Measurements from ENCODE around the gene SHMT1.

SHMT1 gene

DNA sequence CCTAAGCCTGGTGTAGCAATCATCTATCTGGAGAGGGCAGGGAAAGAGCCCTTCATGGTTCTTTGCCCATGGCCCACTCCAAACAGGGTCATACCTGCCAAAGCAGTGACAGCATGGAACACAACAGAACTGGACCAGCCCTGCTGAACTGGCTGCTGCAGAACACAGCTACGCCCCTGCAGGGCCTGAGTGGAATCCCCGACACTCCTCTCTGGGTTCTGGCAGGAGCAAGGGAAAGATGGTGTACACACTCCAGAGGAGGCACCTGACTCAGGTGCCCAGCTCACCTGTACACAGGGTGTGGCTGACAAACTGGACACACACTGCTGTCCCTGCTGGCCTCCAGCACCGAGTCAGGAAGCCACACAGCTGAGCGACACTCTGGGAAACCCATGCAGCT, 83.1 kb downstream of the SHMT1 start:
- no peak overlapping the region for H3K4me3 ChIP-seq (ENCODE audit: low read depth, low read length)
- no peak for TF ChIP-seq CTCF (IDR thresholded peaks at IDR 0.05; ENCODE audit: low read depth, low read length, missing control alignments)
- no peaks in the 10 kb centered on the region for H3K27me3 ChIP-seq (replicated peaks)
- no peak for DNase-seq
- in situ Hi-C loops (cut with HindIII; ENCODE audit: low pct_ligation_motif_present, low sequenced_read_pairs): no loop called here
- peaks cover 68% of the 10 kb centered on the region for H3K36me3 ChIP-seq (replicated peaks)
- H3K27ac ChIP-seq: no peak overlapping the region

DNA sequence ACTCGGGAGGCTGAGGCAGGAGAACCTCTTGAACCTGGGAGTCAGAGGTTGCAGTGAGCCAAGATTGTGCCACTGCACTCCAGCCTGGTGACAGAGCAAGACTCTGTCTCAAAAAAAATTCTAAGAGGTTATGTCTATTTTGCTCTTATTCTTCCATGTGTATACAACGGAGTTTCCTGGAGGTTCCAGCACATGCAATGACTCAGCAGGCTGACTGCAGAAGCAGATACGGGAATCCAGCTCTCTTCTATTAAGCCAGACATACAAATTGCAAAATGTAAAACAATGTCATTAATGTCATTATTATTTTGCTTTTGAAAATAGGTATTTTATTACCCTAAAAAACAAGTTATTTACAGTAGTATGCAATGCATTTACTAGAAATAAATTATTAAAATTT, 84.5 kb downstream of the SHMT1 start:
- in situ Hi-C loops (cut with HindIII; ENCODE audit: low pct_ligation_motif_present, low sequenced_read_pairs): no loop called here
- DNase-seq: peak; percentile 55
- H3K27me3 ChIP-seq (replicated peaks): no peaks in the 10 kb centered on the region
- peaks cover 67% of the 10 kb centered on the region for H3K36me3 ChIP-seq (replicated peaks)
- TF ChIP-seq CTCF (IDR thresholded peaks at IDR 0.05; ENCODE audit: low read depth, low read length, missing control alignments): no peak
- no peak overlapping the region for H3K27ac ChIP-seq
- no peak overlapping the region for H3K4me3 ChIP-seq (ENCODE audit: low read depth, low read length)
